Hematopoietic multipotent progenitor cell treated with erythropoietin and hydrocortisone succinate and interleukin-3 and kit ligand, for 17 days (in vitro differentiated cells): ENCODE results near the gene RIC8A.
"Not testable (repeated sequence)": the region's sequence is repeated elsewhere in the genome, so short reads cannot be mapped to it uniquely, and the experiment has no call there.

ENCODE experiments used
- DNase-seq: peaks from one replicate; pipeline ENCODE4 v3.0.0-alpha.2; 2015; ENCODE audit warnings: low spot score

RIC8A gene

DNA sequence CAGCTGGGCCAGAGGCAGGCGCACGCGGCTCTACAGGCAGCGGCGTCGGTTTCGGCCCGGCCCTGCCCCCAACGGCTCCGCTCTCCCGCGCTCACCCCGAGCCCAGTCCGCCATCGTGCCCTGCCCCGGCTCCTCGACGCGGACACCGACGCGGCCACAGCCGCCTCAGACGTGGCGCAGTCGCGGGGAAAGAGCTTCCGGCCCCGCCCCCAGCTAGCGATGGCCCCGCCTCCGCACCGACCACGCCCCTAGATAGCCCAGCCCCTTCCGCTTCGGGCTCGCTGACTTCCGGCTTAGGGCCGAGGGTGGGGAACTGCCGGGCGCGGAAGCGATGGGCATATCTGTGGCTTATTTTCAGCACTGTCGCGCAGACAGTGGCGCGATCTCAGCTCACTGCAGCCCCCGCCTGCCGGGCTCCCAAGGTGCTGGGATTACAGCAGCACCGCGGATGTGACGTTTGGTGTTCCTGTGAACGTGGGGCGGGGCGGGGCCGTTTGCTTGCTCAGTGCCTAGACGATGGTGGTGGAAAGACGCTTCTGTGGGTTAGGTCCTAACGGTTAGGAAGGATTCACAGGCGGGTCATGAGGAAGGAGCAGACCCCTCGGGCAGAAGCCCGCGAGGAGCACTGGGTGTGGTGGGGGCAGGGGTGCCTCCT is at the start of gene RIC8A, which contains the start of gene BET1L:
Gene RIC8A, plus strand, starts transcription at position 501 of the 655 bp plus-strand sequence. CDS start 1,147 bp downstream, outside the sequence.
Gene BET1L, minus strand, starts transcription at position 192 of the 655 bp plus-strand sequence. Its CDS starts 78 bp downstream, at position 114.
- peak; percentile 94 for DNase-seq

- not testable (repeated sequence) for DNase-seq
These were observed 27.3 kb upstream of the RIC8A start for GRCh38 chr11:180242-180641.

DNA sequence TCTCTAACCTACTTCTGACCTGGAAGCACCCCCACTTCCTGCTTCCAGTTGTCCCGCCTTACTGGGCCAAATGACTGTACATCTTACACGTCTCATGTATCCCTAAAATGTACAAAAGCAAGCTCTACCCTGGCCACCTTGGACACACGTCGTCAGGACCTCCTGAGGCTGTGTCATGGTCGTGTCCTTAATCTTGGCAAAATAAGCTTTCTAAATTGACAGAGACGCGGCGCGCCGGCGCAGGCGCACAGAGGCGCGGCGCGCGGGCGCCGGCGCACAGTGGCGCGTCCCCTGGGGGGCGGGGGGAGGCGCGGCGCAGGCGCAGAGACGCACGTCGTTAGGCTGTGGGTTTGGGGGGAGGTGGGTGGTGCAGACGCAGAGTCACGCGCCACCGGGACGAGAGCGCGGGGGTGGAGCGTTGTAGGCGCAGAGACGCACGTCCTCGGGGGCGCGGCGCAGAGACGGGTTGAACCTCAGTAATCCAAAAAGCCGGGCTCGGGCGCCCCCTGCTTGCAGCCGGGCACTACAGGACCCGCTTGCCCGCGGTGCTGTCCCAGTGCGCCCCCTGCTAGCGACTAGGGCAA is 18.2 kb upstream of the RIC8A start:
- DNase-seq = not testable (repeated sequence)

DNA sequence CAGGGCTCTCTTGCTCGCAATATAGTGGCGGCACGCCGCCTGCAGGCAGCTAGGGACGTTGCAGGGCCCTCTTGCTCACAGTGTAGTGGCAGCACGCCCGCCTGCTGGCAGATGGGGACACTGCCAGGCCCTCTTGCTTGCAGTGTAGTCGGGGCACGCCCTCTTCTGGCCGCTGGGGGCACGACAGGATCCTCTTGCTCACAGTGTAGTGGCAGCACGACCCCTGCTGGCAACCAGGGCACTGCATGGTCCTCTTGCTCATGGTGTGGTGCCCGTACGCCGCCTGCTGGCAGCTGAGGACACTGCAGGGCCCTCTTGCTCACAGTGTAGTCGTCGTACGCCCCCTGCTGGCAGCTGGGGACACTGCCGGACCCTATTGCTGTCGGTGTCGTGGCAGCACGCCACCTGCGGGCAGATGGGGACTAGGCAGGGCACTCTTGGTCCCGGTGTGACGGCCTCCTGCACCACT is 17.6 kb upstream of the RIC8A start:
- DNase-seq = not testable (repeated sequence)

DNA sequence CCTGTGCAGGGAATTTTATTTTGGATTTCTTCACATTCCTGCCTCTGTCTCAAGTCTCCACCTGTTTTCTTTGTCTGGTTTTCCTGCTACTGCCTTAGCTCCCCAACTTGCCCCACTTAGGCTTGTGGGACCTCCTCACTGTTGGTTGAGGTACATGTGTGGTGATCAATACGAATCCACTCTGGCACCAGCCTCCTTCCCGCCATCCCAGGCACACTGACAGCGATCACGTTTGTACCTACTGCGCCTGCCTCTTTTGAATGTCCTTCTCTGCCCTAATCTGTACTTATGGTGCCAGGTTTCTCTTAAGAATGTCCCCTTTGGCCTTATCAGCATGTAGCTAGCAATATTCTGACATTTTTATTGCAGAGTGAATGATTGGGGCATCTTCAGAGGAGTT is 17.0 kb upstream of the RIC8A start:
- not testable (repeated sequence) for DNase-seq

DNA sequence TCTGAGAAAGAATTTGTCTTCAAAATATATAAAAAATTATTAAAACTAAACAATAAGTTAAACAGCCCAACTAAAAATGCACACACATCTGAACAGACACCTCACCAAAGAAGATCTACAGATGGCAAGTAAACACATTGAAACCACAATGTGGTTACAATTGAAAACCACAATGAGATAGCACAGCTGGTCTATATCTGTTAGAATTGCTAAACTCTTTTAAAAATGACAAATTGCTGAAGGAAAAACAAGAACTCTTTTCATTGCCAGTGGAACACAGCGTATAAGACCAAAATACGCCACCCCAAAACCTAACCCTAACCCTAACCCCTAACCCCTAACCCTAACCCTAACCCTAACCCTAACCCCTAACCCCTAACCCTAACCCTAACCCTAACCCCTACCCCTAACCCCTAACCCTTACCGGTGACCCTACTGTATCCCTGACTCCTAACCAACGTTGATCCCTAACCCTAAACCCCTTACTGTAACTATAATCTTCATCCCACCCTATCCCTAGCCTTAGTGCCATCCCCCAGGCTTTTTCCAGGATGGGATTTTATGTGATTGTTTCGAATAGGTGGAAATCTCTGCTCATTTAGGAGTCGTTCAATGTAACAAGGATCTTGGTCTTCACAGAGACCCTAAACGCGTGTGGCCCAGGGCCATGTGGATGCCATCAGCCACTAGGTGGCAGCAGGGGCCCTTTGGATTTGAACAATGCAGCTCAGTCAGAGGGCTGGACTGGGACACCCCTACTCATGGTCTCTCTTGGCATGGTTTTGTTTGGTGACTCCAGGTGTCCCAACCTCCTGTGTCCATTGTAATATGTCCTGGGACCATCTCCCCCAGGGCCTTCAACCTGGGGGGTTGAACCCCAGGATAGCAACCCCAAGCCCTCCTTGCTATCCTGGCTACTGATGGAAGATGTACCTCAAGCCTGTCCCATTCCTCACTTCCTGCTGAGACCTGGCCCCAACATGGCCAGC is 15.7 kb upstream of the RIC8A start:
- DNase-seq = not testable (repeated sequence)

DNA sequence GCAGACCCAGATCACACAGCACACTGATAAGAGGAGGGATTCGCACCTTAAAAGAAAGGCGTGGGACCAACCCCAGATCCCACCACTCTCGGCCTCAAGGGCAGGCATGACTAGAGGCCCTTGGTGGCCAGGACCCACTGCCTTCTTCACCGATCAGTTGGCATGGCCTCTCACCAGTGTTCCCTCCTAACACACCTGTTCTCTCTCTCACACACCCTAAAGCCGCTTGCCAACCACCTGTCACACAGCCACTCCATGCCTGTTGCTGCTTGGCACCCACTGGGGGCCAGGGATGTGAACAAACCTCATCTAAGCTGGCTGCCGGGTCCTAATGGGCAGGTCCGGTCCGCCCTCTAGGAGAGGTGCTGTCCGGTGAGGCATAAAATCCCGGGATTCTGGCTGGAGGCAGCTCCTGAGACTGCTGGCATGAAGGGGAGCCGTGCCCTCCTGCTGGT is 14.8 kb upstream of the RIC8A start, which contains the start of gene SCGB1C1:
Gene SCGB1C1, plus strand, starts transcription at position 405 of the 455 bp plus-strand sequence. Its CDS starts 22 bp downstream, at position 427.
- not testable (repeated sequence) for DNase-seq

DNA sequence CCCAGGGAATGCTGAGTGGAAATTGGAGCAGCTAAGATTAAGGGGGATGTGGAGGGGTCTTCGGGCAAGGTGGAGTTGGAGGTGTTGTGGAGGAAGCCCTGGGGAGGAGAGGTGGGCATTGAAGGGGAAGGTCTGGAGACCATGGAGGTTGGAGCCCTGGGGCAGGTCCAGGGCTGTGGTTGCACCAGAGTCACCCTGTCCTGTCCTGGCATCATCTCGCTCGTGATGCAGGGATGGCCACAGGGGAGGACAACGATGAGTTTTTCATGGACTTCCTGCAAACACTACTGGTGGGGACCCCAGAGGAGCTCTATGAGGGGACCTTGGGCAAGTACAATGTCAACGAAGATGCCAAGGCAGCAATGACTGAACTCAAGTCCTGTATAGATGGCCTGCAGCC is 14.0 kb upstream of the RIC8A start:
- not testable (repeated sequence) for DNase-seq

DNA sequence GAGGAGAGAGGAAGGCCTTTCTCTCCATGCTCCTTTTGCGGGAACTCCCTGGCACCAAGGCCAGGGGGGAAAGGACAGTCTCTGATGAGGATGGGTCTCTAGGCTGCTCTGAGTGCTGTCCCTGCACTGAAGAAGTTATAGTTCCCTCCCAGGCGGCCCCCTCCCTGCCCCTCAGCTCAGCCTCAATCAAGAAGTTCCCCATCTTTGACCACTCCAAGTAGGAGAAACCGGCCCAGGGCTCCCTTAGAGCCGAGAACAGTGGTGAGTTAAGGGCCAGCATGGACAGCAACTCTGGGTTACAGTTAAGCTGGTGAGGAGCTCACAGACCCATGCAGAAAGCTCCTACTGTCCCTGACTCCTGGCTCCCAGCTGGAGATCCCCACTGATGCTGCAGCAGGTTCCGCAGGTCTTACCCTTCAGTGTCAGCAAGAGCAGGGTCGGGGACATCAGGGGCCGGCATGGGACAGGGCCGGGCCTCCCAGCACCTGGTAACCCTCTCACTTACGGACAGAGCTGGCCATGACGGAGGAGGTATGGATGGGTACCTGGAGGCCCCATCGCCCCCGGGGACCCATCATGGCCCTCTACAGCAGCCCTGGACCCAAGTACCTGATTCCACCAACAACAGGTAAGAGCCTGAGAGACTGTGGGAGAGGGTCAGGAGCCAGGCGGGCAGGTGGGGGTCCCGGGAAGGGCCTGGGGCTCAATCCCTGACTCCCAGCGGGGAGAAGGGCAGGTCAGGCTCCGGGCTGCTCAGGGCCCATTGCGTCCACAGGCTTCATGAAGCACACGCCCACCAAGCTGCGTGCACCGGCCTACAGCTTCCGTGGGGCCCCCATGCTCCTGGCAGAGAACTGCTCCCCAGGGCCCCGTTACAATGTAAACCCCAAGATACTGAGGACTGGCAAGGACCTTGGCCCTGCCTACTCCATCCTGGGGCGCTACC is 10.4 kb upstream of the RIC8A start:
- no peak for DNase-seq

- DNase-seq = no peak
These were observed 9.7 kb upstream of the RIC8A start for GRCh38 chr11:197741-198235.

- DNase-seq = no peak
These were observed 9.2 kb upstream of the RIC8A start for GRCh38 chr11:198236-198806.

- DNase-seq = no peak
These were observed 8.4 kb upstream of the RIC8A start for GRCh38 chr11:199004-199581.

- DNase-seq = no peak
These were observed 7.7 kb upstream of the RIC8A start for GRCh38 chr11:199782-200181.

- no peak for DNase-seq
These were observed 7.1 kb upstream of the RIC8A start for GRCh38 chr11:200224-201003.

- no peak for DNase-seq
These were observed 5.5 kb upstream of the RIC8A start for GRCh38 chr11:201966-202365.

- DNase-seq = no peak
These were observed 5.0 kb upstream of the RIC8A start for GRCh38 chr11:202490-202889.

- no peak for DNase-seq
These were observed 4.2 kb upstream of the RIC8A start for GRCh38 chr11:203056-203944.

GRCh38 chr11:203945-204586 is 3.4 kb upstream of the RIC8A start:
- DNase-seq = no peak
